Liver (tissue), 9 donors: ENCODE measurements around the gene VSIR. TPM values are rescaled to one million over a fixed set of nuclear protein-coding genes. Genes with fewer than 3 reads are reported as not detected.

ENCODE experiments used
- DNase-seq: peaks from one replicate; pipeline ENCODE4 v3.0.0-alpha.2; 2017; ENCODE audit warnings: low spot score
- H3K27ac ChIP-seq, 2 donors: one replicate each; pipeline ENCODE4 v1.7.0; 2013; ENCODE audit warnings: inconsistent platforms in 2 of 2, low read length in 2 of 2, control low read depth in 1 of 2, low read depth in 1 of 2, mild to moderate bottlenecking in 1 of 2
- H3K27me3 ChIP-seq, 4 donors: one replicate each; pipeline versions ENCODE4 v1.6.1 to v1.7.0; 2013; ENCODE audit warnings: low read length in 3 of 4, inconsistent platforms in 1 of 4, mild to moderate bottlenecking in 1 of 4, moderate library complexity in 1 of 4; ENCODE audit not compliant: control insufficient read depth in 4 of 4, insufficient read depth in 4 of 4
- H3K36me3 ChIP-seq, 4 donors: one replicate each; pipeline versions ENCODE4 v1.6.1 to v1.7.0; 2013; ENCODE audit warnings: low read length in 3 of 4, mild to moderate bottlenecking in 3 of 4, low read depth in 1 of 4, moderate library complexity in 1 of 4; ENCODE audit not compliant: control insufficient read depth in 4 of 4, insufficient read depth in 3 of 4
- H3K4me1 ChIP-seq, 4 donors: one replicate each; pipeline versions ENCODE4 v1.6.1 to v1.7.0; 2013; ENCODE audit warnings: low read length in 3 of 4, mild to moderate bottlenecking in 3 of 4, moderate library complexity in 1 of 4; ENCODE audit not compliant: control insufficient read depth in 4 of 4, insufficient read depth in 4 of 4
- H3K4me3 ChIP-seq, 3 donors: one replicate each; pipeline versions ENCODE4 v1.6.1 to v1.7.0; 2013; ENCODE audit warnings: low read length in 3 of 3, control low read depth in 1 of 3, low read depth in 1 of 3, mild to moderate bottlenecking in 1 of 3
- H3K9ac ChIP-seq, 2 donors: one replicate each; pipeline ENCODE4 v1.7.0; 2013; ENCODE audit warnings: low read length in 2 of 2, mild to moderate bottlenecking in 2 of 2, moderate library complexity in 2 of 2, control low read depth in 1 of 2, low read depth in 1 of 2
- H3K9me3 ChIP-seq, 4 donors: one replicate each; pipeline versions ENCODE4 v1.6.1 to v1.7.0; 2013; ENCODE audit warnings: low read length in 3 of 4; ENCODE audit not compliant: control insufficient read depth in 4 of 4
- ATF3 ChIP-seq: IDR thresholded peaks from 2 replicates; pipeline ENCODE4 v1.6.1; 2016; ENCODE audit warnings: antibody characterized with exemption
- CTCF ChIP-seq: fragments of 150-350 bp; IDR thresholded peaks from 2 replicates; pipeline ENCODE4 v1.5.1; 2017; ENCODE audit warnings: improper control_type of control experiment, low read depth, low read length; ENCODE audit not compliant: missing input control
- FOXA1 ChIP-seq: IDR thresholded peaks from 2 replicates; pipeline ENCODE4 v1.6.1; 2016; ENCODE audit warnings: antibody characterized with exemption
- FOXA2 ChIP-seq: IDR thresholded peaks from 2 replicates; pipeline ENCODE4 v1.6.1; 2016; ENCODE audit warnings: antibody characterized with exemption
- GABPA ChIP-seq, 2 donors: IDR thresholded peaks in 1 of 2; conservative IDR thresholded peaks in 1 of 2; 2 replicates each; pipeline ENCODE4 v1.6.1; 2016; ENCODE audit warnings: antibody characterized with exemption in 2 of 2, mild to moderate bottlenecking in 1 of 2, moderate library complexity in 1 of 2
- HNF4A ChIP-seq, 2 donors: conservative IDR thresholded peaks; 2 replicates each; pipeline ENCODE4 v1.6.1; 2016; ENCODE audit warnings: antibody characterized with exemption in 2 of 2, mild to moderate bottlenecking in 2 of 2
- HNF4G ChIP-seq: IDR thresholded peaks from 2 replicates; pipeline ENCODE4 v1.6.1; 2016; ENCODE audit warnings: antibody characterized with exemption
- JUND ChIP-seq, 2 donors: IDR thresholded peaks; 2 replicates each; pipeline ENCODE4 v1.6.1; 2016; ENCODE audit warnings: antibody characterized with exemption in 2 of 2
- MAX ChIP-seq: IDR thresholded peaks from 2 replicates; pipeline ENCODE4 v1.6.1; 2016; ENCODE audit warnings: antibody characterized with exemption
- NR2F2 ChIP-seq: IDR thresholded peaks from 2 replicates; pipeline ENCODE4 v1.6.1; 2016; ENCODE audit warnings: antibody characterized with exemption
- RAD21 ChIP-seq, 2 donors: IDR thresholded peaks; 2 replicates each; pipeline ENCODE4 v1.6.1; 2016; ENCODE audit warnings: antibody characterized with exemption in 2 of 2, mild to moderate bottlenecking in 2 of 2
- REST ChIP-seq: IDR thresholded peaks from 2 replicates; pipeline ENCODE4 v1.6.1; 2016; ENCODE audit warnings: antibody characterized with exemption, mild to moderate bottlenecking
- RXRA ChIP-seq, 2 donors: IDR thresholded peaks; 2 replicates each; pipeline ENCODE4 v1.6.1; 2017 to 2018; ENCODE audit warnings: antibody characterized with exemption in 2 of 2, mild to moderate bottlenecking in 1 of 2
- SP1 ChIP-seq: IDR thresholded peaks from 2 replicates; pipeline ENCODE4 v1.6.1; 2018; ENCODE audit warnings: antibody characterized with exemption, mild to moderate bottlenecking
- TAF1 ChIP-seq: conservative IDR thresholded peaks from 2 replicates; pipeline ENCODE4 v1.6.1; 2016; ENCODE audit warnings: antibody characterized with exemption, mild to moderate bottlenecking
- YY1 ChIP-seq: IDR thresholded peaks from 2 replicates; pipeline ENCODE4 v1.6.1; 2016; ENCODE audit warnings: antibody characterized with exemption, mild to moderate bottlenecking
- ZBTB33 ChIP-seq: IDR thresholded peaks from 2 replicates; pipeline ENCODE4 v1.6.1; 2016; ENCODE audit warnings: antibody characterized with exemption
- WGBS: extraction: QIAGEN DNeasy Blood & Tissue Kit; methylation state at CpG from one replicate; pipeline ENCODE4 v1.1.7; 2013; 5-methylcytosine and 5-hydroxymethylcytosine counted together
- polyA plus RNA-seq, 2 donors: library from polyadenylated mRNA; stranded (reverse) in 1 of 2; unstranded in 1 of 2; fragments of 200-250 nt in 1 of 2; fragments of >200 nt in 1 of 2; fragmentation: Nextera tagmentation in 1 of 2; extraction: Ambion mirVana in 1 of 2; gene quantifications; one replicate each; pipeline versions ENCODE4 v1.2.1 to v1.2.3, GENCODE V29; 2013 to 2015
- total RNA-seq, 2 donors: library from RNA; depleted of rRNA; stranded (reverse); fragments of >200 nt; gene quantifications; one replicate each; pipeline ENCODE4 v1.2.3, GENCODE V29; 2014
- donor health status: healthy.
- donor health status: healthy.
- donor health status: healthy.
- donor health status: healthy.
- donor health status: healthy.

VSIR gene
- total and polyA plus RNA-seq, 4 donors = 7.2 to 12.2 (median 10.8) TPM

- TF ChIP-seq CTCF = no peak
- no peak for TF ChIP-seq RAD21 (IDR thresholded peaks at IDR 0.05)
- TF ChIP-seq MAX = no peak
- TF ChIP-seq ATF3 = no peak
- no peak for TF ChIP-seq HNF4A (conservative IDR thresholded peaks at IDR 0.05)
- no peak for TF ChIP-seq FOXA1
- TF ChIP-seq SP1 = no peak
- TF ChIP-seq YY1 = no peak
- TF ChIP-seq JUND (IDR thresholded peaks at IDR 0.05) = no peak
Observed at GRCh38 chr10:71821909-71822763, 48.8 kb upstream of the VSIR start (continued).

- WGBS = 86% methylated on average over 8 of the region's 8 CpGs
- TF ChIP-seq HNF4G (no peak), RXRA (IDR thresholded peaks at IDR 0.05) (no peak), HNF4A (conservative IDR thresholded peaks at IDR 0.05) (no peak), FOXA2 (no peak), FOXA1 (no peak)
- H3K27ac ChIP-seq = no peak overlapping the region
- no peaks in the 10 kb centered on the region for H3K27me3 ChIP-seq
- peaks cover 24 to 95% (median 80%) of the 10 kb centered on the region in 4 donors for H3K36me3 ChIP-seq
- no peaks in the 10 kb centered on the region for H3K4me1 ChIP-seq
- H3K9ac ChIP-seq = no peak overlapping the region
- H3K9me3 ChIP-seq = no peaks in the 10 kb centered on the region
- no peak overlapping the region for H3K4me3 ChIP-seq
- no peak for DNase-seq
Observed at GRCh38 chr10:71820966-71821365, 47.6 kb upstream of the VSIR start.

GRCh38 chr10:71819985-71820384 lies 46.7 kb upstream of the VSIR start:
- no peaks in the 10 kb centered on the region for H3K27me3 ChIP-seq
- no peaks in the 10 kb centered on the region for H3K4me1 ChIP-seq
- no peak overlapping the region for H3K4me3 ChIP-seq
- DNase-seq = no peak
- H3K36me3 ChIP-seq = peaks cover 26 to 92% (median 73%) of the 10 kb centered on the region in 4 donors
- TF ChIP-seq NR2F2 (no peak), REST (no peak), FOXA2 (no peak), GABPA (IDR thresholded peaks at IDR 0.05 in 1 of 2, conservative IDR thresholded peaks at IDR 0.05 in 1 of 2) (no peak), ATF3 (no peak), ZBTB33 (no peak), TAF1 (no peak), JUND (IDR thresholded peaks at IDR 0.05) (no peak)
- 88% methylated on average over 6 of the region's 6 CpGs for WGBS
- H3K9ac ChIP-seq = no peak overlapping the region
- no peaks in the 10 kb centered on the region for H3K9me3 ChIP-seq
- no peak overlapping the region for H3K27ac ChIP-seq
